Measurements from ENCODE around the gene RGS11. TPM values are rescaled to one million over a fixed set of nuclear protein-coding genes. Genes with fewer than 3 reads are reported as not detected.
A peak's percentile ranks its signal among the peaks of the same experiment; 100 is the strongest.

The RGS11 gene
- total RNA-seq, 2 experiments from 2014 or later = not detected

DNA sequence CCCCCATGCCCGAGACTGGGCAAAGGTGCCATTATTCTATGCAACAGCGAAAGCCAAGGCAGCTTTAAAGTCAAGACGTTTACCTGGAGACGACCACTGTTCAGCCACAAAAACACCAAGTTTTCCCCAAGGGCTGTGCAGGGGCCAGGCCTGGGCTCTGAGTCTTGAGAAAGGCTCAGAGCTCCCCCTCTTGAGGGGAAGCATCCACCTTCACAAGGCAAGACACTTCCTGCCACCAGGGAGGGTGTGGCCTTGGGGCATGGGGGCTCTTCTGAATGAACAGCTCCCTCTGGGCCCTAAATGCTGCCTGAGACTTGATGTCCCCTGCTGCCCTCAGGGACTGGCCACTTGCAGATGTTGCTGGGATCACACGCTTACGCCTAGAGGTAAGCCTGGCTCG lies 33.7 kb upstream of the RGS11 start:
- no peak overlapping the region for H2AFZ ChIP-seq (ENCODE audit: low read length)
- peaks cover 15% of the 10 kb centered on the region; the same call in 1 of the 2 replicates for H3K36me3 ChIP-seq (ENCODE audit: insufficient read depth, low read length)
- no peak overlapping the region for H3K27ac ChIP-seq (ENCODE audit: low read depth, low read length, poor library complexity, severe bottlenecking)
- POLR2A ChIA-PET = no interaction called here
- CTCF ChIA-PET (ENCODE audit: unreplicated experiment) = no interaction called here
- no peaks in the 10 kb centered on the region for H3K79me2 ChIP-seq (ENCODE audit: insufficient read depth, low read depth, low read length)
- H3K9me3 ChIP-seq (ENCODE audit: low read length) = no peaks in the 10 kb centered on the region
- H3K4me3 ChIP-seq (ENCODE audit: low read depth, low read length, poor library complexity, severe bottlenecking) = no peak overlapping the region
- peak; percentile 15 for DNase-seq (ENCODE audit: low spot score)
- H3K4me1 ChIP-seq (ENCODE audit: insufficient read depth, low read length, poor library complexity, severe bottlenecking) = no peaks in the 10 kb centered on the region
- BruUV-seq (replicated peaks) = no TSS peak
- H4K20me1 ChIP-seq (ENCODE audit: insufficient read depth, low read length) = no peaks in the 10 kb centered on the region
- no peak for TF ChIP-seq EZH2phosphoT487 (IDR thresholded peaks at IDR 0.05; ENCODE audit: borderline replicate concordance, low read depth, low read length)
- intact Hi-C loops (cut with micrococcal nuclease; ENCODE audit: unreplicated experiment) = no loop called here
- H3K9me2 ChIP-seq (ENCODE audit: insufficient read depth, low read length) = no peaks in the 10 kb centered on the region
- H3K4me2 ChIP-seq (ENCODE audit: low read length) = no peak overlapping the region

DNA sequence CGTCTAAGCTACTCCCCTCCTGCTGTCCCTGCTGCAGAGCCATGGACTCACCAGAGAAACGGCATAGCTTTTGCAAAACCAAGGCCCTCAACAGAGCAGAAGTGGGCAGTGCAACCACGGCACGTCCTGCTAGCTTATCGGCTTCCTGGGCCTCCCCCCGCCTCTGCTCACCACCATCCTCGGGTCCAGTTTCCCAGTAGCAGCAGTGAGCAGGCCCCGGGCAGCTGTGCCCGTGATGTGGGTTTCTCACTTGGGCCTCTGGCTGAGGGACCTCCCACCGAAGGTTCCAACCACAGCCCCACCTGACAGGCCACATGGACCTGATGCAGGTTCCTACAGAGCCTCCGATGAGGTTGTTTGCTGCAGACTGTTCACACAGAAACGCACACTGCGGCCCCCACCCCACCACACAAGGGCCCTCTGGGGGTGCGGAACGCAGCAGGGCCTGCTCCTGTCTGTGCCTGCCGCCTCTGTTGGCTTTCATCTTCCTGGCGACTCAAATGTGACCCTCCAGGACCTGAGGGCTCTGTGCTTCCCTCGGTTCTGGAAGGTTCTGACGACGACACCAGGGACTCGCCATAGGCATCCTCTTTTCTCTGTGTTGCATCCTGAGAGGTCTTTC lies 32.1 kb upstream of the RGS11 start:
- Histone ChIP-seq H3K27ac (ENCODE audit: low read depth, low read length, poor library complexity, severe bottlenecking) (no peak overlapping the region), H3K4me1 (ENCODE audit: insufficient read depth, low read length, poor library complexity, severe bottlenecking) (no peaks in the 10 kb centered on the region), H3K79me2 (ENCODE audit: insufficient read depth, low read depth, low read length) (no peaks in the 10 kb centered on the region), H3K4me2 (ENCODE audit: low read length) (no peak overlapping the region), H2AFZ (ENCODE audit: low read length) (no peak overlapping the region), H3K9me2 (ENCODE audit: insufficient read depth, low read length) (no peaks in the 10 kb centered on the region), H3K9me3 (ENCODE audit: low read length) (no peaks in the 10 kb centered on the region), H4K20me1 (ENCODE audit: insufficient read depth, low read length) (no peaks in the 10 kb centered on the region), H3K4me3 (ENCODE audit: low read depth, low read length, poor library complexity, severe bottlenecking) (no peak overlapping the region), H3K36me3 (ENCODE audit: insufficient read depth, low read length) (peaks cover 13% of the 10 kb centered on the region; the same call in 1 of the 2 replicates)
- DNase-seq (ENCODE audit: low spot score) = no peak
- BruUV-seq (replicated peaks) = no TSS peak
- TF ChIP-seq, protein P1, sequence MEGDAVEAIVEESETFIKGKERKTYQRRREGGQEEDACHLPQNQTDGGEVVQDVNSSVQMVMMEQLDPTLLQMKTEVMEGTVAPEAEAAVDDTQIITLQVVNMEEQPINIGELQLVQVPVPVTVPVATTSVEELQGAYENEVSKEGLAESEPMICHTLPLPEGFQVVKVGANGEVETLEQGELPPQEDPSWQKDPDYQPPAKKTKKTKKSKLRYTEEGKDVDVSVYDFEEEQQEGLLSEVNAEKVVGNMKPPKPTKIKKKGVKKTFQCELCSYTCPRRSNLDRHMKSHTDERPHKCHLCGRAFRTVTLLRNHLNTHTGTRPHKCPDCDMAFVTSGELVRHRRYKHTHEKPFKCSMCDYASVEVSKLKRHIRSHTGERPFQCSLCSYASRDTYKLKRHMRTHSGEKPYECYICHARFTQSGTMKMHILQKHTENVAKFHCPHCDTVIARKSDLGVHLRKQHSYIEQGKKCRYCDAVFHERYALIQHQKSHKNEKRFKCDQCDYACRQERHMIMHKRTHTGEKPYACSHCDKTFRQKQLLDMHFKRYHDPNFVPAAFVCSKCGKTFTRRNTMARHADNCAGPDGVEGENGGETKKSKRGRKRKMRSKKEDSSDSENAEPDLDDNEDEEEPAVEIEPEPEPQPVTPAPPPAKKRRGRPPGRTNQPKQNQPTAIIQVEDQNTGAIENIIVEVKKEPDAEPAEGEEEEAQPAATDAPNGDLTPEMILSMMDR (conservative IDR thresholded peaks at IDR 0.05; ENCODE audit: low read length) = no peak
- no peak for TF ChIP-seq EZH2phosphoT487 (IDR thresholded peaks at IDR 0.05; ENCODE audit: borderline replicate concordance, low read depth, low read length)
- POLR2A ChIA-PET = no interaction called here
- intact Hi-C loops (cut with micrococcal nuclease; ENCODE audit: unreplicated experiment) = no loop called here
- CTCF ChIA-PET (ENCODE audit: unreplicated experiment) = no interaction called here

DNA sequence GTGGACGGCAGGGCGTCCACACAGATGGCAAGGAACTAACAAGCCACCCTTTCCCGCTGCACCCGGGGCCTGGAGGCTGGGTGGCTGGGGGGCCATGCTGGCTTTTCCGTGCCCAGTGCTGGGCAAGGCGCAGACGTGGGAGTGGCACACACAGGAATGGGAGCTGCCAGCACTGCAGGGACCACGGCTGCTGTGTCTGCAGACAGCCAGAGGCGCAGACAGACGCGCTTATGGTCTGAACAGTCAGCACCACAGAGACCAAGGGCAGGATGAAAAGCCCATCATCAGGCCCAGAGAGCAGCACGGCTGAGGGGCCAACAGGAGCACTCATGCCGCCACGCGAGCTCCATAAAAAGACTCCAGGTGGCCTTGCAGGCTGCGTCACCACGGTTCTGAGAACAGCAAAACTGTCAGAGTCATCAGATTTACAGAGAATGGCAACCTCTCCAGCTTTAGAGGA lies 31.2 kb upstream of the RGS11 start:
- Histone ChIP-seq H3K36me3 (ENCODE audit: insufficient read depth, low read length) (peaks cover 11% of the 10 kb centered on the region; the same call in 1 of the 2 replicates), H3K79me2 (ENCODE audit: insufficient read depth, low read depth, low read length) (no peaks in the 10 kb centered on the region), H4K20me1 (ENCODE audit: insufficient read depth, low read length) (no peaks in the 10 kb centered on the region), H2AFZ (ENCODE audit: low read length) (no peak overlapping the region), H3K4me1 (ENCODE audit: insufficient read depth, low read length, poor library complexity, severe bottlenecking) (no peaks in the 10 kb centered on the region), H3K27ac (ENCODE audit: low read depth, low read length, poor library complexity, severe bottlenecking) (no peak overlapping the region), H3K4me2 (ENCODE audit: low read length) (no peak overlapping the region), H3K4me3 (ENCODE audit: low read depth, low read length, poor library complexity, severe bottlenecking) (no peak overlapping the region), H3K9me2 (ENCODE audit: insufficient read depth, low read length) (no peaks in the 10 kb centered on the region), H3K9me3 (ENCODE audit: low read length) (no peaks in the 10 kb centered on the region)
- no peak for TF ChIP-seq EZH2phosphoT487 (IDR thresholded peaks at IDR 0.05; ENCODE audit: borderline replicate concordance, low read depth, low read length)
- TF ChIP-seq, protein P1 (conservative IDR thresholded peaks at IDR 0.05; ENCODE audit: low read length) = no peak
- intact Hi-C loops (cut with micrococcal nuclease; ENCODE audit: unreplicated experiment) = no loop called here
- no peak for DNase-seq (ENCODE audit: low spot score)
- no TSS peak for BruUV-seq (replicated peaks)
- ChIA-PET CTCF (ENCODE audit: unreplicated experiment) (no interaction called here), POLR2A (no interaction called here)
